Measurements from ENCODE around the gene TPRG1L. TPM values are rescaled to one million over a fixed set of nuclear protein-coding genes. Genes with fewer than 3 reads are reported as not detected.

Gene TPRG1L
- total and polyA plus RNA-seq, 2 of the 4 experiments (the other 2 are of a cell fraction): 25.3 to 39.5 TPM

GRCh38 chr1:3585940-3586568 is 38.8 kb upstream of the TPRG1L start:
- no TSS peak for BruUV-seq (replicated peaks)
- ATAC-seq (ENCODE audit: low read depth): no peak
- H3K4ac ChIP-seq (ENCODE audit: low read depth, low read length): no peak overlapping the region
- H2AK5ac ChIP-seq (ENCODE audit: low read depth, low read length): no peak overlapping the region
- H3K4me3 ChIP-seq (ENCODE audit: insufficient read depth, low read depth, low read length): no peak overlapping the region
- no peak overlapping the region for H3K23ac ChIP-seq (ENCODE audit: low read depth, low read length)
- intact Hi-C loops (cut with micrococcal nuclease): no loop called here
- no peaks in the 10 kb centered on the region; the same call in 1 of the 2 replicates for H3K27me3 ChIP-seq (ENCODE audit: control insufficient read depth, insufficient read depth, low read length)
- no peak for DNase-seq
- no peak overlapping the region for H2BK15ac ChIP-seq (ENCODE audit: low read depth, low read length)
- no peak overlapping the region for H3K9ac ChIP-seq (ENCODE audit: low read depth, low read length)
- POLR2A ChIA-PET (ENCODE audit: unreplicated experiment): no interaction called here
- no peak overlapping the region for H4K5ac ChIP-seq (ENCODE audit: low read depth, low read length)
- in situ Hi-C loops (cut with MboI; ENCODE audit: low sequenced_read_pairs): no loop called here
- H3K4me1 ChIP-seq (ENCODE audit: control insufficient read depth, insufficient read depth, low read length): no peaks in the 10 kb centered on the region
- no peak overlapping the region for H4K8ac ChIP-seq (ENCODE audit: low read depth in 2 of 2, low read length in 2 of 2)
- no peak overlapping the region for H3K27ac ChIP-seq (ENCODE audit: insufficient read depth, low read length)
- no peak overlapping the region for H4K91ac ChIP-seq (ENCODE audit: insufficient read depth, low read depth, low read length)
- H3K4me2 ChIP-seq (ENCODE audit: low read depth, low read length): no peak overlapping the region
- no peak overlapping the region for H3K14ac ChIP-seq (replicated peaks; ENCODE audit: low read depth, low read length)
- peak overlapping the region; percentile 58 for H2AFZ ChIP-seq (replicated peaks; ENCODE audit: low read length, poor library complexity)
- CTCF ChIA-PET: no interaction called here
- H3K36me3 ChIP-seq (ENCODE audit: control insufficient read depth, insufficient read depth, low read length): no peaks in the 10 kb centered on the region
- no peak overlapping the region for H2BK120ac ChIP-seq (ENCODE audit: low read depth, low read length)
- no peaks in the 10 kb centered on the region; the same call in 1 of the 2 replicates for H4K20me1 ChIP-seq (ENCODE audit: insufficient read depth, low read length)
- no peak overlapping the region for H3K18ac ChIP-seq (ENCODE audit: low read depth, low read length)
- H3K79me1 ChIP-seq (ENCODE audit: low read depth in 1 of 2, low read length in 2 of 2): no peaks in the 10 kb centered on the region
- WGBS, 2 experiments (ENCODE audit: extremely low coverage in 2 of 2, insufficient read length in 1 of 2): 92% methylated on average over 17 of the region's 19 CpGs; no CpG with 5 or more reads in 1 of the 2 experiments
- no peaks in the 10 kb centered on the region for H3K9me1 ChIP-seq (ENCODE audit: insufficient read depth, low read length)
- H3K56ac ChIP-seq (ENCODE audit: extremely low read depth, insufficient read depth, low read length): no peak overlapping the region
- H2AK9ac ChIP-seq (replicated peaks; ENCODE audit: low read depth, low read length, poor library complexity): no peak overlapping the region
- dilution Hi-C loops (cut with HindIII; ENCODE audit: low sequenced_read_pairs, unreplicated experiment): no loop called here
- no peak overlapping the region for H2BK5ac ChIP-seq (ENCODE audit: low read depth, low read length, poor library complexity, severe bottlenecking)
- TF ChIP-seq NFE2L2 (IDR thresholded peaks at IDR 0.05; ENCODE audit: low read depth, low read length) (no peak), MAZ (IDR thresholded peaks at IDR 0.05; ENCODE audit: borderline replicate concordance, low read depth, low read length) (no peak), RAD21 (IDR thresholded peaks at IDR 0.05; ENCODE audit: low read length) (no peak), RFX5 (IDR thresholded peaks at IDR 0.05; ENCODE audit: low read depth, low read length) (no peak)
- H2BK20ac ChIP-seq (ENCODE audit: low read depth, low read length): no peak overlapping the region
- peaks cover 2% of the 10 kb centered on the region for H3K9me3 ChIP-seq (ENCODE audit: control insufficient read depth, insufficient read depth, low read length)

Data from IMR-90 (cell line).